K562 (cell line): ENCODE results near the gene BCL6B. TPM values are rescaled to one million over a fixed set of nuclear protein-coding genes. Genes with fewer than 3 reads are reported as not detected.

Experiments
- ATAC-seq: fragments of 200-7000 bp; cut with Tn5 transposase; 3 replicates; pipeline ENCODE4 v1.9.1; 2020; ENCODE audit warnings: moderate library complexity
- BruUV-seq: library from RNA; stranded (reverse); fragments of 400-500 nt; replicated peaks from 2 replicates; lab custom pipeline; 2021; lab: Mats Ljungman, UMichigan
- CTCF ChIA-PET: fragments of 300-600 bp; formaldehyde crosslinking; extraction: SDS; loops from one replicate; lab custom pipeline; 2021; ENCODE audit warnings: low intra/inter-chr PET ratio; lab: Yijun Ruan, JAX
- POLR2A ChIA-PET: fragments of 300-600, 350-650 bp; sonication (Branson Sonifier 250); formaldehyde crosslinking; extraction: SDS; loops from one replicate; lab custom pipeline; 2021; ENCODE audit warnings: antibody characterized with exemption, inconsistent platforms; lab: Yijun Ruan, JAX
- DNase-seq, 4 experiments: peaks; one replicate each; pipeline versions ENCODE4 v3.0.0 to v3.0.0-alpha.2; 2011 to 2018; ENCODE audit warnings: low spot score in 3 of 4, mixed read lengths in 3 of 4; ENCODE audit errors: extremely low read depth in 1 of 4
- FAIRE-seq: peaks from 2 replicates; lab custom pipeline; 2011; peaks lifted over from hg19 to GRCh38; lab: Jason Lieb, UNC
- H2AFZ ChIP-seq: 2 replicates; pipeline ENCODE4 v1.6.0; 2011; ENCODE audit warnings: low read depth, low read length, control low read depth, inconsistent platforms
- H3K27ac ChIP-seq: fragments of 200-600 bp; 3 replicates; pipeline ENCODE4 v1.8.0; 2011; ENCODE audit warnings: low read depth, mild to moderate bottlenecking, control low read depth, inconsistent platforms, low read length, moderate library complexity, mixed read lengths; ENCODE audit errors: extremely low read depth
- H3K27me3 ChIP-seq, 2 experiments: fragments of 300-600 bp in 1 of 2; 2 replicates in 1 of 2; 3 replicates in 1 of 2; pipeline versions ENCODE4 v1.6.0 to v1.8.0; 2011; ENCODE audit warnings: inconsistent platforms in 2 of 2, low read length in 2 of 2, mild to moderate bottlenecking in 1 of 2, mixed read lengths in 1 of 2, moderate library complexity in 1 of 2; ENCODE audit not compliant: control insufficient read depth in 2 of 2, insufficient read depth in 2 of 2
- H3K36me3 ChIP-seq: fragments of 300-600 bp; 3 replicates; pipeline ENCODE4 v1.8.0; 2011; ENCODE audit warnings: mild to moderate bottlenecking, low read length, inconsistent platforms; ENCODE audit not compliant: control insufficient read depth, insufficient read depth
- H3K4me1 ChIP-seq, 2 experiments: fragments of 200-600 bp in 1 of 2; replicated peaks in 1 of 2; 2 replicates in 1 of 2; 3 replicates in 1 of 2; pipeline versions ENCODE4 v1.5.1 to v1.8.0; 2011; ENCODE audit warnings: inconsistent platforms in 2 of 2, low read length in 2 of 2, mild to moderate bottlenecking in 1 of 2, mixed read lengths in 1 of 2, moderate library complexity in 1 of 2; ENCODE audit not compliant: control insufficient read depth in 2 of 2, insufficient read depth in 2 of 2
- H3K4me2 ChIP-seq: 2 replicates; pipeline ENCODE4 v1.6.1; 2011; ENCODE audit warnings: low read length, control low read depth, inconsistent platforms, mixed read lengths; ENCODE audit not compliant: insufficient read depth
- H3K4me3 ChIP-seq: fragments of 200-600 bp; sonication (generic), shearing (Covaris generic); 2 replicates; pipeline ENCODE4 v1.5.1; 2016; ENCODE audit warnings: control low read depth, inconsistent platforms
- H3K79me2 ChIP-seq: fragments of 200-600 bp; 3 replicates; pipeline ENCODE4 v1.8.0; 2011; ENCODE audit warnings: low read length, inconsistent platforms; ENCODE audit not compliant: control insufficient read depth, insufficient read depth
- H3K9ac ChIP-seq, 2 experiments: 2 replicates each; pipeline versions ENCODE4 v1.6.0 to v1.6.1; 2011; ENCODE audit warnings: low read depth in 2 of 2, low read length in 2 of 2, control low read depth in 1 of 2, inconsistent platforms in 1 of 2, mild to moderate bottlenecking in 1 of 2, mixed read lengths in 1 of 2; ENCODE audit not compliant: insufficient read depth in 1 of 2
- H3K9me1 ChIP-seq: one replicate; pipeline ENCODE4 v1.6.0; 2011; ENCODE audit warnings: inconsistent platforms, mild to moderate bottlenecking, low read length, moderate library complexity; ENCODE audit not compliant: control insufficient read depth, insufficient read depth
- H3K9me3 ChIP-seq: replicated peaks from 2 replicates; pipeline ENCODE4 v1.5.1; 2011; ENCODE audit warnings: low read depth, low read length, inconsistent platforms; ENCODE audit not compliant: control insufficient read depth, insufficient read depth
- H4K20me1 ChIP-seq: replicated peaks from 2 replicates; pipeline ENCODE4 v1.6.1; 2011; ENCODE audit warnings: low read length, inconsistent platforms, mixed read lengths; ENCODE audit not compliant: control insufficient read depth, insufficient read depth
- CEBPG ChIP-seq, 3 experiments: fragments of 200-800 bp in 1 of 3; sonication (Bioruptor generic) in 1 of 3; sonication (generic) in 1 of 3; formaldehyde crosslinking in 1 of 3; IDR thresholded peaks in 2 of 3; conservative IDR thresholded peaks in 1 of 3; 2 replicates each; pipeline versions ENCODE4 v1.6.1 to v1.8.0; 2016 to 2022; ENCODE audit warnings: missing compliant biosample characterization in 2 of 3, missing genetic modification characterization in 2 of 3, mild to moderate bottlenecking in 1 of 3, missing genetic modification reagents in 1 of 3
- ZNF512 ChIP-seq: IDR thresholded peaks from 2 replicates; pipeline ENCODE4 v1.6.1; 2016; ENCODE audit warnings: missing genetic modification characterization, missing compliant biosample characterization
- WGBS: fragments of 100-300 bp; shearing (Covaris generic); methylation state at CpG from one replicate; pipeline ENCODE4 v1.1.6; 2016; ENCODE audit warnings: low coverage, mixed read lengths; ENCODE audit not compliant: insufficient coverage; ENCODE audit errors: missing lambda C conversion rate; 5-methylcytosine and 5-hydroxymethylcytosine counted together
- in situ Hi-C: fragments of 300-500 bp; cut with MboI; formaldehyde crosslinking; loops from 4 replicates; pipeline ENCODE4 v1.15.0; 2018; ENCODE audit warnings: inconsistent platforms, mixed read lengths
- intact Hi-C: fragments of 100-400 bp; cut with micrococcal nuclease; formaldehyde crosslinking; loops from 2 replicates; pipeline ENCODE4 v1.14.2; 2022
- polyA plus RNA-seq, 8 experiments: library from polyadenylated mRNA; depleted of rRNA in 4 of 8; stranded (reverse) in 5 of 8; unstranded in 3 of 8; fragments of >200 nt; fragmentation: Nextera tagmentation in 2 of 8; fragmentation: Illumina TruSeq in 1 of 8; extraction: Ambion mirVana in 2 of 8; extraction: Trizol in 1 of 8; gene quantifications; 2 replicates each; pipeline versions ENCODE4 v1.2.1 to v1.2.3, GENCODE V29; 2011 to 2014; ENCODE audit warnings: inconsistent platforms in 1 of 8, missing spikeins in 1 of 8
- total RNA-seq, 7 experiments: library from RNA; depleted of rRNA in 6 of 7; stranded (reverse); fragments of >200 nt in 6 of 7; fragmentation: Illumina TruSeq in 2 of 7; extraction: Trizol in 2 of 7; gene quantifications; 2 replicates each; pipeline versions ENCODE4 v1.2.1 to v1.2.3, GENCODE V29; 2011 to 2021; ENCODE audit warnings: low replicate concordance in 1 of 7

The BCL6B gene
- total and polyA plus RNA-seq, 9 of the 15 experiments (the other 6 are each of a cell fraction or from before 2014, with no cell fraction given) = 0.89 to 5.0 (median 3.6) TPM

DNA sequence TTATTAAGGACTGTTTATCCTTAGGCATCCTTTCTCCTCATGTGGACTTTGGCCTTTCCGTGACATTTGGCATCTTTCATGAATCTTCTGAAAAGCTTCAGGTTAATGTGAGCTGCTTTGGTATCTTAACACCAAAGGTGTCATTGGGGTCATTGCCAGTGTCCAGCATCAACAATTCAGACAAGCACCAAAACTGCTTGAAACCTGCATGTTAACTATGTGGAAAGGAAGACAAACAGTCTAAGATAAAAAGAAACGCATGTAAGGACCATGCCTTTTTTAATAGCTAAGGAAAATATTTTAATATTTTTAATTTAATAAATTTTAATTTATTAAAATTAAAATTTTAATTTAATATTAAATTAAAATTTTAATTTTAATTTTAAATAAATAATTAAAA is 19.1 kb upstream of the BCL6B start:
- H3K4me2 ChIP-seq = no peak overlapping the region
- peaks cover 3 to 15% of the 10 kb centered on the region in 2 experiments; a peak in 3 of 5 replicates for H3K4me1 ChIP-seq
- TF ChIP-seq ZNF512 (tag) (0 out of 2 replicates have a peak, but pooled peaks have one; percentile 6), CEBPG (CRISPR knock-in tag; IDR thresholded peaks at IDR 0.05) (no peak), CEBPG (tag; conservative IDR thresholded peaks at IDR 0.05 in 1 of 2, IDR thresholded peaks at IDR 0.05 in 1 of 2) (no peak)
- in situ Hi-C loops (no loop called here), intact Hi-C loops (loop anchor here (1.0 to 2.0 kb wide), 2 partner anchors 89 to 161 kb away; no protein-coding TSS in a partner anchor)
- H3K79me2 ChIP-seq = peaks cover 5% of the 10 kb centered on the region; the same call in 2 of the 3 replicates
- H3K36me3 ChIP-seq = peaks cover 36% of the 10 kb centered on the region; the same call in 2 of the 3 replicates
- no TSS peak for BruUV-seq
- WGBS = 76% methylated on average over 2 of the region's 2 CpGs
- H3K27me3 ChIP-seq = no peaks in the 10 kb centered on the region
- FAIRE-seq (no peak), ATAC-seq (no peak), DNase-seq (no peak)
- no peak overlapping the region for H3K9ac ChIP-seq
- H3K27ac ChIP-seq = no peak overlapping the region
- no peak overlapping the region for H2AFZ ChIP-seq
- CTCF ChIA-PET = interaction anchor here (0.8 to 3.1 kb wide), 3 partner anchors 92 to 338 kb away, joined by 3 to 40 read pairs (median 7); no protein-coding TSS in a partner anchor
- POLR2A ChIA-PET = interaction anchor here (0.6 to 2.7 kb wide), 4 partner anchors 88 to 1379 kb away, joined by 4 to 11 read pairs (median 5); no protein-coding TSS in a partner anchor
- no peaks in the 10 kb centered on the region for H3K9me3 ChIP-seq
- no peaks in the 10 kb centered on the region for H3K9me1 ChIP-seq
- no peak overlapping the region for H3K4me3 ChIP-seq
- H4K20me1 ChIP-seq = no peaks in the 10 kb centered on the region
